Inferior parietal cortex (tissue), 1 donor: ENCODE results near the gene PRR15L.
"Not testable (repeated sequence)": the region's sequence is repeated elsewhere in the genome, so short reads cannot be mapped to it uniquely, and the experiment has no call there.

ENCODE experiments used
- DNase-seq: peaks from one replicate; pipeline ENCODE4 v3.0.0-alpha.2; 2016; ENCODE audit errors: extremely low spot score

PRR15L gene, protein sequence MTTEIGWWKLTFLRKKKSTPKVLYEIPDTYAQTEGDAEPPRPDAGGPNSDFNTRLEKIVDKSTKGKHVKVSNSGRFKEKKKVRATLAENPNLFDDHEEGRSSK

GRCh38 chr17:47957591-47958490 lies at the start of gene PRR15L:
PRR15L (minus strand) TSS chr17:47957883; CDS start chr17:47953234, 4,649 bp downstream.
- no peak for DNase-seq

GRCh38 chr17:48006936-48007709 lies 49.4 kb upstream of the PRR15L start:
- DNase-seq, result no peak

DNA sequence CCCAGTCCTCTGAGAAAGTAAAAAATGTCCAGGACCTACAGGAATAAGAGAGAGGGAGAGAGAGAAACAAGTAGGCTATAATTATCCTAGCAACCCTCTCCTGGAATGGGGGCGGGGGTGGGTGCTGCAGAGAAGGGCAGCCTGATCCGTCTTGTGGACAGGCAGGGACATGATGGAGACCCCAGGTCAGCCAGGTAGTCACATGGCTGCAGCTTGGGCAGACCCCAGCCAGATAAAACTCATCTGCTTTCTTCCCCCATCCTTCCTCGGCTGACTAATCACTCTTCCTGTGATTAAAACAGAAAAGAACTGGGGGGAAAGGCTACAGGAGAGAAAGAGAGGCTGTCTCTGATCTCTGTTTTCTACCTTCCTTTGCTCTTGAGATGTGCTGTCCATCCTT lies 47.3 kb upstream of the PRR15L start:
- no peak for DNase-seq

DNA sequence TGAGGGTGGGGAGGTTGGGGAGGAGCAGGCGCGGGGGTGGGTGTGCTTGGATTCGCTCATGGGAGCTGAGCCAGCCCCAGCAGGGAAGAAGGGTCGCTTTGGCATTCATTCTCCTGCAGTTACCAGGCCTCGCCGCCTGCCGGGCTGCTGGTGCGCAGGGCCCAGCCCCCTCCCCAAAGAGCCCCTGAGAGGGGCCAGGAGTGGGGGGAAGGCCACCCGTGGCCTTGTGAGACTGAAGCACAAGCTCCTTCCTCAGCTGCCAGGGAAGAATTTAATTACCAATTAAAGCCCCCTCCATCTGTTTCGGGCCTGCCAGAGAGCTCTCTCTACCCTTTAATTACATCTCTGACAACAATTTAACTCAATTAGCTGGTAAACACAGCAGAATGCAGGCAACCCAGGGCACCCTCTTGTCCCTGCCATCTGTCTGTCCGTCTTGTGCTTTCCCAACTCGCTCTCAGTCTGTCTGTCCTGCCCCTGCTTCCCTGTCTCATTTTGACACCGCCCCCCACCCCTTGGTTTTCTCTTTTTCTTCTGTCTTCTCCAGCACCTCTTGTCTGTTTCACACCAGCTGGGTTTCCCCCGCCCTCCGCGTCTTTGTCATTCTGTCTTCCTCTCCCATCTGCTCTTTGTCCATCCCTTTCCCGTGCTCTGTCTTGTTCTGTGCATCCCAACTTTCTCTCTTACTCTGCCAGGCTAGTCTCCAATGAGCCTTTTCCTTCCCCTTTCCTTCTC lies 45.9 kb upstream of the PRR15L start:
- no peak for DNase-seq

DNA sequence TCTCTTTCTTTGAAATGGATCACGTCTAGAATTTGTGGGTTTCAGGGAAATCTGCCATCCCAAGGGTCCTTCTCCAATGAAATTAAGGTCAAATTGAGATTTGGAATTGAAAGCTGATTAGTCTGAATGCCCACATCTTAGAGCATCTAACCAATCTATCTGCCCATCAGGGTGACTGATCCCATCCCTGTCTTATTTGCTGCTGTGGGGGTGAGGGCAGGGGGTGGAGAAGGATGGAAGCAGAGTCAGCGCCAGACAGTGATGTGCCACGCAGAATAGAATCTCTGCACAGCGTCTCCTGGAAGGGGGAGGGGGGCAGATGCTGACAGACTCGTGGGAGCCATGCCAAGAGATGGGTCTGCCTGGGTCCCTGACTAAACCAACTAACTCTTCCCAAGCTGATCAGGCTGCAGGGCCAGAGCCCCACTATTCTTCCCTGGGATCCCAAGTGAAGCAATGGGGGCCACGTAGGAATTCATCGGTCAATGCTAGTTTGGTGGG lies 45.3 kb upstream of the PRR15L start:
- no peak for DNase-seq

- peak; percentile 52 for DNase-seq
Measured at GRCh38 chr17:48002266-48002915, 44.7 kb upstream of the PRR15L start.

DNA sequence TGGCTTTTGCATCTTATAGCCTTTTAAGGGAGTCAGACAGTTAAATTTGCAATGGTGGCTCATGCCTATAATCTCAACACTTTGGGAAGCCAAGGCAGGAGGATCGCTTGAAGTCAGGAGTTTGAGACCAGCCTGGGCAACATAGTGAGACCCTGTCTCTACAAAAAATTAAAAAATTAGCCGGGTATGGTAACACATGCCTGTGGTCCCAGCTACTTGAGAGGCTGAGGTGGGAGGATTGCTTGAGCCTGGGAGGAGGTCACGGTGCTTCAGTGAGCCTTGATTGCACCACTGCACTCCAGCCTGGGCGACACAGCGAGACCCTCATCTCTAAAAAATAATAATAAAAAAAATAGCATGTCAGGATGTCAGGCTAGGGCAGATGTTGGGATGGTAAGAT lies 44.0 kb upstream of the PRR15L start:
- DNase-seq, result not testable (repeated sequence)

DNA sequence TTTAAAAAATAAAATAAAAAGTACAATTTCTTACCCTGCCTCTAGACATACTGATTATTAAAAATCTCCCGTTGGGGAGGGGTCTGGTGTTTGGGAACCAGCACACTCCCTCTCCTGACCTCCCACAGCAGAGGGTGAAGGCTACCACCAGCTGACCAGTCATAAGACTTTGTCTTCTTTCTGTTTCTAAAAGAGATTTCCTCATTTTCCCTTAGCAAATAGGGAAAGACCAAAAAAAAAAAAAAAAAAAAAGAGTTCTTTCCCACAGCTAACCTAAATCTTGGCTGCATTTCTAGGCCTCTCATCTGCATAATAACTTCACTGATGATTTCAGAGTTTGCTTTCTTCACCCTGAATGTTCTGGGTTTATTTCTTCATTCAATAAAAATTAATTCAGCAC lies 43.5 kb upstream of the PRR15L start:
- no peak for DNase-seq

GRCh38 chr17:47999582-47999981 lies 41.9 kb upstream of the PRR15L start:
- DNase-seq, result no peak

GRCh38 chr17:47998044-47998443 lies 40.4 kb upstream of the PRR15L start:
- DNase-seq, result no peak

DNA sequence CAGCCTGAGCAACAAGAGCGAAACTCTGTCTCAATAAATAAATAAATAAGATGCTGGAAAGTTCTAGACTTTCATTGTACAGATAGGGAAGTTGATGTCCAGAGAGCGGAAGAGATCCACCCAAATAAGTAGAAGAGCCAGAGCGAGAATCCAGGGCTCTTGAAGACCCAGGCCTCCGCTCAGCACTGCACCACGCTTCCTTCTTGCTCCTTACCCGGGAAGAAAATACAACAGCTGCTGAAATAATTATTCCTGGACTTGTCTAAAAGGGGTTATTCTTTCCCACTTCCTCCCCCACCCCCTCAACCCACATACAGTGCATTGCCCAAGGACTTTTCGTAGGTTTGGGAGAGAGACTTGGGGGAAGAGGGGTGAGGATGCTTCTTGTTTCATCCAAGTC lies 39.9 kb upstream of the PRR15L start:
- no peak for DNase-seq

DNA sequence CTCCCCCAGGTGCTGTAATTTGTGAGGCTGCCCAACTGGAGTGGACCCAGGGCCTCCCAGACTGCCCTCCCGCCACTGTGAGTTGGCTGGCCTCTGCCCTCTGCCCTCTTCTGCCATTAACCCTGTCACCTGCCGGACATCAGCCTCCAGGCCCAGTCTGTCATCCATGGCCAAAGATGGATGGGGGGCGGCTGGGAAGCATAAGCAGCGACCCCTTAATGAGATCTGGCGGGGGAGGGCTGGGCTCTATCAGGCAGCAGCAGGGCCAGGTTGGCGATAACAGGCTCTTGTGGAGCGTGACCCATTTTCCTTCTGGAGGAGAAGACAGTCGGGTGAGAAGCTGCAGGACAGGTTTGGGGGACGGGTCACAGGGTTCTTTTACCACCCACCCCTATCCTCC lies 38.5 kb upstream of the PRR15L start:
- DNase-seq, result no peak

DNA sequence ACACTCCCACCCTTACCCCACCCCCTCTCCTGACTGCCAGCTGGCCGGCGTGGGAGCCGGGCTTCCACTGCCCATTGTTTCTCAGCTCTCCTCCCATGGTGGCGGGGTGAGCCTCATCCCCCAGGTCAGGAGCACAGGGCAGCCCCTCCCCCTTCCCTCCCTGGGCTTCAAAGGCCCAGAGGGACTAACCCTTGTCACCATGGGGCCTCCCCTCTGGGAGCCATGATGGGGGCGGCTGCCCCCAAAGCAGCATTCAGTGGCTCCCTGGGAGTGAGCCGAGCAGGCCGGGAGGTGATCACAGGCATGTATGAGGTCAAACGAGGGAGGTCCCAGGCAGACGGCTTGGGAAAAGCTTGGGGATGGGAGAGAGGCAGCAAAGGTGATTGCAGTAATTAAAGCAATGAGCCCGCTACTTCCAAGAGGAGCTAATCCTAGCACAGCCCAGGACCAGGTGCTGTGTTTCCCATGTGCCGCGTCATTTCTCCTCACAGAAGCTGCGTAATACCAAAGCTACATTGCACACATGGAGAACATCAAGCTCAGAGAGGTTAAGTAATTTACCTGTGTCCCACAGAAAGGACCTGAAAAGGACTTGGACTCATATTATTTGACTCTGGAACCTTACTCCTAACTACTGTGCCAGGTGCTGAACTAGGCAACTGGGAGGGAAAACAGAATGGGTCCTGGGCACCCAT lies 37.7 kb upstream of the PRR15L start:
- no peak for DNase-seq

GRCh38 chr17:47994724-47995123 lies 37.0 kb upstream of the PRR15L start:
- no peak for DNase-seq

DNA sequence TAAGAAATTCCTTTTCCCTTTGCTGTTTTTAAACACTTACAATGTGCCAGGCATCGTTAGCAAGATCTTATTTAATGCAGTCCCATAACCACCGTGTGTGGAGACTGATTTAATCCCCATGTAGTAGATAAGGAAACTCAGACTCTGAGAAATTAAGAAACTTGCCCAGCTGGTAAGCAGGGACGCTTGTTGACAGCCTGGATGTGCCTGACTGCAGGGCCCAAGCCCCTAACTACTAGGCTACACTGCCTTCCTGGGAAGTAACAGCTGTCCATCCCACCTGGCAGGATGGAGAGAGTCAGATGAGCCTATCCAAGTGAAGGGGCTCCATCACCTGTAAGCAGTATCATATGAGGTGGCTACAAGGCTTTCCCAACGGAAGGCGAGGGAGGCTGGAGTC lies 36.3 kb upstream of the PRR15L start:
- no peak for DNase-seq

- no peak for DNase-seq
Measured at GRCh38 chr17:47993031-47993564, 35.4 kb upstream of the PRR15L start.

DNA sequence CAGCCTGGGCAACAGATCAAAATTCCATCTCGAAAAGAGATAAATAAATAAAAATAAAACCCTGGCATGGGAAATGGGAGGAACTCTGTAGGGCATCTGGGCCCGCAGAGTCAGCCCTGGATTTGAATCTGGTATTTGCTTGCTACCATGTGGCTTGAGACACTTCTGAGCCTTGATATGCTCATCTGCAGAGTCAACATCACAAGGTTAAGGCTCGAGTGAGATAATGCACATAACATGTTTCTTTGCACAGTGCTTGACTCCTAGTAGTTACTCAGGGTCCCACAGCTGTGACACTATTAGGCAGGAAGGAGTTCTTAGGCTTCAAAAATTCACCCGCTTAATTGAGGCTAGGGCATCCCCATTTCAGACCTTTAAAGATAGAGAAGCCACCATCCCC lies 34.5 kb upstream of the PRR15L start:
- no peak for DNase-seq

DNA sequence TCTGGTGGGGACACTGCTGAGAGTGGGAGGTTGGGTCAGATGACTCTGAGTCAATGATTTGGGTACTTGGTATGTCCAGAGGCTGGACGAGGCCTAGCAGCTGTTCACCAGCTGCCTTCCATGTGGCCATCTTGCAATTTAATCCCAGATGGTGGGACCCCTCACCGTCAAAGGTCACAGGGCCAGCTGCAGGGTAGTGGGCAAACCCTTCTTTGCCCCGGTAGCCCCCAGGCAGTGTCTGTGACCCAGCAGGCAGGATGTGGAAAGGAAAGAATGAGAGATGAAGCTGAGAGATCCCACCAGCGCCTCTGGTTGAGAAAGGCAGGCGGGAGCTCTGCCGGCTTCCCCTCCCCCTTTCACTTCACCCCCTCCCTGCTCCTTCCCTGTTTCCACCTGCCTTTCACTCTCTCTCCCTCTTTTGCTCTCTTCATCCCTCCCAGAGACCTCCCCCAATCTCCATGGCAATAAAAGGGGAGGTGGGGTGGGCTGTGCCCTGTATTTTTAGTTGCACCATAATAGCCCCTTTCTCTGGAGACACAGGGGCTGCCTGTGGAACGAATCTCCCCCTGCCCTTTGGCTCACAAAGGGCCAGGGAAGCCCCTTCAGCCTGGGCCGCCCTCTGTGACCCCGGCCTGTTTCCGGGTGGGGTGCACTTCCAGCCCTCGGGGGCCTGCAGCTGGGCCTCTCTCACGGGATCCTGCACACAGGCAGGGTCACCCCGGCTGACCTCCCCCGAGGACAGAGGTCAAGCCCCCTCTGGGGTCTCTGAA lies 33.5 kb upstream of the PRR15L start:
- no peak for DNase-seq

- no peak for DNase-seq
Measured at GRCh38 chr17:47989700-47990099, 32.0 kb upstream of the PRR15L start.

DNA sequence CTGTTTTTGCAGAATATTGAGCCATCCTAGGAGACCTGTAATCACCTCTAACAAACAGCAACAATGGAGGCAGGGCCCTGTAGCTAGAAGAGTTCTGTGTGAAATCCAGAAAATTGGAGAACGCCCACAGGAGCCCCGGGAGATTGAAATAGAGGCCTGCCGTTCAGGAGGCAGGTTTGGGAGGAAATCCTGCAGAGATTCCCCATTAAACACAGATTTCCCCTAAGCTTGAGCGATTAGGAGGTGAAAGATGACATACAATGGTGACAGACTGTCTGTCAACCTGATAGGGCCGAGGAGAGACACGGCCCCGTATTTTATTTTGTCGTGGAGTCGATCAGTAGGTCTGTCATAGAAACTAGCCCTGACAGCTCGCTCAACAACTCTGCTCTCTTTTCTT lies 31.5 kb upstream of the PRR15L start:
- no peak for DNase-seq
